T1000 (cell line): ENCODE measurements around the gene CAV3.

ENCODE experiments used
- DNase-seq: peaks from one replicate; lab custom pipeline; 2025; ENCODE audit warnings: mixed read lengths; lab: John Stamatoyannopoulos, UW

Gene CAV3

DNA sequence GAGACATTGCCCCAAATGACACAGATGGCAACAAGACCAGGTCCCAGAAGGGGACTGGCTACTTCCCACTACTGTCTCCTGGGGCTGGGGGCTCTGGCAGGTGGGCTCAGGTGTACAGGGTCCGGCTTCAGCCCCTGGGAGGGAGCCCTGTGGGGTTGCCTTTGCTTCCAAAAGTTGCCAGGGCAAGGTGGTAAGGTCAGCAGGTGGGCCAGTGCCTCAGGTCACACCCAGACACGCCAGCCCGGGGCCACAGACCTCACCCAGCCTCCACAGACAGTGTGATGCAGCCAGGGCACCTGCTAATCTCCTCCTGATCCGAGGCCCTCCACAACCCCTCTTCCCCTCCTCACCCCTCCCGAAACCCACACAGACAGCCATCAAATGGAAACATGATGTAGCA is 28.3 kb downstream of the CAV3 start:
- no peak for DNase-seq

GRCh38 chr3:8762607-8763377 is 29.2 kb downstream of the CAV3 start:
- DNase-seq = no peak

GRCh38 chr3:8764528-8764927 is 30.9 kb downstream of the CAV3 start:
- DNase-seq = no peak

DNA sequence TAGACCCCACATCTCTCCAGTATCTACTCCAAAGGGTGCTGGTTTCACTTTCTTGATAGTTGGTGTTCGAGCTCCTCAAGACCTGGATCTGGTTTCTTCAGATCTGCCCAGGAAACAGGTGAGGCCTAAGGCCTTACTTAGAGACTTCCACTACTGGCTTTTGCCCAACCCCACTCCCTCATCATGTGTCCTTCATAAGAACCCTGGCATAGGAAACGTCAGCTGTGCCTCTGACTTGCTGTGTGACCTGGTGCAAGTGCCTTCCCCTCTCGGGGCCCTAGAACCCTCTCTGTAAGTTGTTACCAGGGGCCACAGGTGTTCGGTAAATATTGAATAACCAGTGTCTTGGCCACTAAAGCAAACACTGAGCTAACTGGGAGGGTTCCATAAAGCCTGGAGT is 31.9 kb downstream of the CAV3 start:
- no peak for DNase-seq

- DNase-seq = no peak
These were observed 32.5 kb downstream of the CAV3 start for GRCh38 chr3:8766148-8766547.

GRCh38 chr3:8767256-8767666 is 33.7 kb downstream of the CAV3 start:
- DNase-seq = no peak

GRCh38 chr3:8767667-8768363 is 34.2 kb downstream of the CAV3 start:
- no peak for DNase-seq

DNA sequence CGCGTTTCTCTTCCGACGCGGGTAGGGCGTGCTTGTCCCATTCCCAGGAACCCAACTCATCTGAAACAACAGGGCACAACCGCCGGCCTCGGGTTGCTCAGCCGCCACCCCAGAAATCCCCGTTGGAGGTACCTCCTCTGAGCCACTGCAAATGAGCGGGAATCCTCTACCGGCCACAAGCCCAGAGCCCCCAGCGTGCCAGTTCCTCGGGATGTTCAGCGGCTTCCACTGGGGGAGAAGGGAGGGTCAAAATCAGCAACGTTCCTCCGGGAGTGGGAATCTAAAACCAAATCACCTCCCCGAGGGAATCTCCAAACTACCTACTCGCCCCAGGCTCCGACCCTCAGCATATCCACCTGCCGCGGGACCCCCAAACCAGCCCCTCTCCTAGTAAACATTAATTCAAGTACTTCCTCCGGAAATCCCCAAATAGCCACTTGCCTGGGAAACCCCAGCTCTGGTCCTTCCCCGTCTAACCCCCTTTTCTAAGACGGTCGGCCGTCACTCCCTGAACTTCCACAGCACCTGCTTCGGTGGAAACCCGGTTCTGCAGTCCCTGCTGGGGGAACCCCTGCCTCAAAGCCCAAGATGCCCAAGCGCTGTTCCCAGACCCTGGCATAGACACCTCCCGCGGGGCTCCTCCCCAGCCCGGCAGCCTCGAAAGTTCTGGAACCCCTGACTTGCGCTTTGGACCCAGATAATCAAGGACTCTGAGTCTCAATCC is 34.9 kb downstream of the CAV3 start:
- DNase-seq = no peak

GRCh38 chr3:8769088-8769822 is 35.7 kb downstream of the CAV3 start, which contains the start of gene OXTR:
TSS of gene OXTR (minus strand) at chr3:8769613. CDS start at chr3:8768187, 1,426 bp downstream.
- peak; percentile 82 for DNase-seq

DNA sequence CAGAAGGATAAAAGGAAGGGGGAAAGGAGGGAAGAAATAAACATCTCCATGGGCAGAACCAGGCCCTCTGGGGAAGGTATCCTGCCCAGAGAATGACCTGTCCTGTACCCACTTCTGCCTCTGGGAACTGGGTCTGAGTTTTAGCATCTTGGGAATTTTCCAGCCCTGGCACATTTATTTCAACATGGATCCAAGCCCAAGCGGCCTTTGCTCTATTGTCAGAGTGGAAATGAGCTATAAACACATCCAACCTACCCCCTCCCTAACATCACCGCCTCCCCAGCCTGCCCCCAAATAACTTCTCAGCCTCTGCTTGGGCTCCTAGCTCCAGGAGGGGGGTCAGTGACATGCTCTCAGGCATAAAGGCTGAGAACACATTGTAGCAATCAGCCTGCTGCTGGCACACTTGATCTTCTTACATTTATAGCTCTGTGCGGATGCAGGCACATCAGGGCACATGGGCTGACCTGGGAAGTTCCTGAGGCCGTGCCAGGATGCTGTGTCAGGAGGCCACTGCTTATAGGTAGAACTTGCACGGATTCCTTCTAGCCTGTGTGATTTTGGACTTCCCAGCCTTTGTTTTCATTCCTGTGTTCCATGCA is 40.4 kb downstream of the CAV3 start:
- no peak for DNase-seq

GRCh38 chr3:8775181-8775580 is 41.6 kb downstream of the CAV3 start:
- DNase-seq = no peak

DNA sequence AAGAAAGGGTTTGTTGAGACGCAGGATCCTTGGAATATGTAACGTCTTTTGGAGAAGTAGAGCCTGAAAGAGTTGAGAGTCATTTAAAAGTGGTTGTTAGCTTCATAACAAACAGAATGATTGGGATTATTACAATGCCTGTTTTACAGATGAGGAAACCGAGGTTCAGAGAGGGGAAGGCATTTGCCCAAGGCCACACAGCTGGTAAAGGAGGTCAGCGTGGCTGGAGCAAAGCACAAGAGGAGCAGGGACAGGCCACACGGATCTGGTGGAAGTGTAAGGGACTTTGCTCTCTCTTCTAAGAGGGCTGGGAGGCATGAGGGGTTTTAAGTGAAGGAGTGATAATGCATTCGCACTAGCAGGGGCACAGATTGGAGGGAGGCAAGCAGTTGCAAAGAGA is 42.0 kb downstream of the CAV3 start:
- no peak for DNase-seq

DNA sequence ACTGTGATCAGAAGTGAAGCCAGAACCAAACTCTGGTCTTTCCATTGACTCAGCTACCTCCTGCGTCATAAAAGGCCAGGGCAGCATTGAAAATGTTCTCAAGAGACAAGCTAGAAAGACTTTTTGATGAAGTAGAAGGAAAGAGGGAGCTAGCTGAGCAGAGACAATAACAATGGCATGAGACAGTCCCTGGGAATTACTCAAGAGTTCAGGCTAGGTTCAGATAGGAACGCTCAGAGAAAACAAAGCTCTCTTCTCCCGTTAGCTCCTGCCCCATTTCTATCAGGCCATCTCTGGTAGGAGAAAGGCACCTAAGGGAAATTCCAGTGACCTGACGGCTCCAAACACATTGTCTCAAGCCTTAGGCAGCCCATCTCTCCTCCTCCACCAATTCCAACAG is 42.8 kb downstream of the CAV3 start:
- DNase-seq = no peak

- DNase-seq = no peak
These were observed 43.8 kb downstream of the CAV3 start for GRCh38 chr3:8777201-8777977.

DNA sequence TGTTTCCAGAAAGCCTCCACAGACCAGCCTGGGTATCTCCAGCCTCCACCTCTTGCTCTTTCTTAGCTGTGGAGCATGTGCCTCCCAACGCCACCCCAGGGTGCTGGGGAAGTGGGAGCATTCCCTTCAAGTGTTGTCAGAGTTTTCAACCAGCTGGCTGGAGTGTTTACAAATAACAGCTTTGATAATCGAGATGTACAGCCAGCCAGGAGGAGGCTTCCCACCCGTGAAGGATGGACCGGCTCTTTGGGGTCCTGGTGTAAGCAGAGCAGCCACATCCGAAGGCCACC is 44.3 kb downstream of the CAV3 start:
- DNase-seq = no peak

DNA sequence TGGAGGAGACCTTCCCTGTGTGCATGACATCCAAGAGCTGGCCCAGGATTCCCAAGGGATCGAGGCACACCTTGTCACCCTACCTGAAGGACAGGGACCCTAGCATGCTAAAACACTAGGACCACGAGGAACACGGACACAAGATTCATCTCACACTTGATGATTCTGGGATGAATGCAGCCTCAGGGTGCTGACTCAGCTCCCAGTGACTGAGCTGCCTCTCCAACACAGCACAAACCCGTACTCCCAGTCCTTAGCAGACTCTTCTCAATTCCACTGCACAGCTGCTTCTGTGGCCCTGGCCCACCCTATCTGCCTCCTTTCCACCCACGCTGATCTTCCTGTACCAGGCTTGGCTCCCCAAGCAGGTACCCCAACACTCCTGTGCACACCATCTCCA is 44.9 kb downstream of the CAV3 start:
- DNase-seq = no peak

DNA sequence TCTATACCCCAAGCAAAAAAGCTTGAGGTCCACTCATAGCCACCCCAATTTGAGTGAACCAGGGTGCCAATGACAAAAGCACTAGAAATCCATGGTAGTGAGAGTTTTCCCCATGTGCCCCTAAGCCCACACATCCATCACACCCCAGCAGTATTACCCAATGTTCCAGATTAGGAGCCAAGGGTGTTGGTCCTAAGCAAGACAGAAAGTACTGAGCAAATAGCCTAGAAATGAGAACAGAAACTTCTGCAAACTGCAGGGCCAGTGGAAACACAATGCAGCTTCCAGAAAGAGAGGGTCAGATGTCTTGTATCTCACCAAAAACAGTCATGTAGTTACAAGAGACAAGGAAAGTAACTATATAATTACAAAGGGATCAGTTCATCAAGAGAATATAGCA is 46.7 kb downstream of the CAV3 start:
- no peak for DNase-seq

DNA sequence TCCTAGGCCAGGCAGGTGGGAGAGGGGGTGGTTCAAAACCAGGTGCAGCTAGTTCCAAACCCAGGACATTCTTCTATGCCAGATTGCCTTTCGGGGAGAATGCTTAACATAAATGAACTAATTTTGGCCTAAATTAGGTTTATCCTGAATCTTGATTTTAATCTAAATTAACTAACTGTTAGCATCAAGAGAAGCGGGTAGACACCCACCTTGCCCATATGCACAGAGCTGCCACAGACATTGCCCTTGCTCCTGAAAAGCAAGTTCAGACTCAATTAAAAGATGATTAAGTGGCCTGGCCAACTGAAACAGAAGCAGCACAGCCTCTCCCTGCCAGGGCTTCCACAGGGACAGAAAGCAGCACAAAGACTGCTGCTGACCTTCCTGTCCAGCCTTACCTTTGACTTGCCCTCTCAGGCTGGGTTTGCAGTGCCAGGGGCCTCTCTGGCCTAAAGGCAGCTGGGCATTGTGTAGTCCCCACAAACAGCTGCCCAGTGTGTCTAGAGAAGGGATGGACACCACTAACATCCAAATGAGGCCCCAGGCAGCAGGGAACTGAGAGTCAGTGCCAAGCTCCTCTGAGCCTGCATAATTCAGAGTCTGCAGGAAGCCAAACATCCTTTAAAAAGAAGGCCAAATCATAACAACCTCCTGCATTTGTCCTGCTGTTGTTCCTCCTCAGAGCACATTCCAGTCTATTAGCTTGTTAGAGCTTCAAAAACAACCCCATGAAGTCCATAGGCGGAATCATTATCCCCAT is 51.3 kb downstream of the CAV3 start:
- DNase-seq = no peak

GRCh38 chr3:8790529-8790928 is 56.9 kb downstream of the CAV3 start:
- DNase-seq = no peak

DNA sequence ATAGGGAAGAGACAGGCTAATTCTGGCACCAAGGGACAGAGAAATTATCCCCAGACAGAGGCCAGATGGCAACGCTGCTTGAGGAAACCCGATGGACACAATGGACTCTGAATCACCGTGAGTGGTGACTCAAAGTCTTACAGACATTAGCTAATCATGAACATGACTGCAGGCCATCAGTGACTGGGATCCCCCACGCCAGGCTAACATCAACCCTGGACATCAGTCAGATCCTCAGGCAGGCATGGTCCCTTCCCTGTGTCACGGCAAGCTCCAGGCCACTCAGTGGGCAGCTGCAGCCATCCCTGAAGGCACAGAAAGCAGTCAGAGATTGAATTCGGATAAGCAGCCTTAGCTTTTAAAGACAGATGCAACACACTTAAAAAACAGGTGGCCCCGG is 59.6 kb downstream of the CAV3 start:
- peak; percentile 34 for DNase-seq
